ENCODE measurements around the gene DNAL4.

DNAL4 gene

GRCh38 chr22:38832005-38832978 is 38.3 kb upstream of the DNAL4 start:
- DNase-seq (ENCODE audit: low read depth), result no peak
- H3K4me3 ChIP-seq (ENCODE audit: low read depth, low read length), result no peak overlapping the region
- TF ChIP-seq CTCF (IDR thresholded peaks at IDR 0.05; ENCODE audit: control insufficient read depth, extremely low read depth, insufficient read depth), result no peak

GRCh38 chr22:38831166-38831945 is 37.4 kb upstream of the DNAL4 start:
- DNase-seq (ENCODE audit: low read depth), result no peak
- TF ChIP-seq CTCF (IDR thresholded peaks at IDR 0.05; ENCODE audit: control insufficient read depth, extremely low read depth, insufficient read depth), result no peak

GRCh38 chr22:38830845-38831108 is 36.8 kb upstream of the DNAL4 start:
- no peak for TF ChIP-seq CTCF (IDR thresholded peaks at IDR 0.05; ENCODE audit: control insufficient read depth, extremely low read depth, insufficient read depth)
- no peak for DNase-seq (ENCODE audit: low read depth)
- H3K4me3 ChIP-seq (ENCODE audit: low read depth, low read length), result no peak overlapping the region

More at GRCh38 chr22:38831166-38831945, 37.4 kb upstream of the DNAL4 start:
- no peak overlapping the region for H3K4me3 ChIP-seq (ENCODE audit: low read depth, low read length)

- no peak for TF ChIP-seq CTCF (IDR thresholded peaks at IDR 0.05; ENCODE audit: control insufficient read depth, extremely low read depth, insufficient read depth)
- DNase-seq (ENCODE audit: low read depth), result no peak
- H3K4me3 ChIP-seq (ENCODE audit: low read depth, low read length), result no peak overlapping the region
Observed at GRCh38 chr22:38830026-38830844, 36.3 kb upstream of the DNAL4 start.

GRCh38 chr22:38829485-38829884 is 35.5 kb upstream of the DNAL4 start:
- TF ChIP-seq CTCF (IDR thresholded peaks at IDR 0.05; ENCODE audit: control insufficient read depth, extremely low read depth, insufficient read depth), result no peak
- no peak overlapping the region for H3K4me3 ChIP-seq (ENCODE audit: low read depth, low read length)
- DNase-seq (ENCODE audit: low read depth), result no peak

- DNase-seq (ENCODE audit: low read depth), result no peak
- no peak for TF ChIP-seq CTCF (IDR thresholded peaks at IDR 0.05; ENCODE audit: control insufficient read depth, extremely low read depth, insufficient read depth)
- no peak overlapping the region for H3K4me3 ChIP-seq (ENCODE audit: low read depth, low read length)
Observed at GRCh38 chr22:38828616-38829205, 34.8 kb upstream of the DNAL4 start.
